Upper lobe of right lung (tissue), 1 donor: ENCODE results near the gene GOLGA8B. TPM values are rescaled to one million over a fixed set of nuclear protein-coding genes. Genes with fewer than 3 reads are reported as not detected.
"Not testable (repeated sequence)": the region's sequence is repeated elsewhere in the genome, so short reads cannot be mapped to it uniquely, and the experiment has no call there.

Experiments
- ATAC-seq: fragments of 200-7000 bp; cut with Tn5 transposase; one replicate; pipeline ENCODE4 v1.9.1; 2020; ENCODE audit warnings: mild to moderate bottlenecking, moderate library complexity
- DNase-seq: peaks from one replicate; pipeline ENCODE4 v3.0.0-alpha.2; 2020
- H3K27ac ChIP-seq: fragments of 200-600 bp; one replicate; pipeline ENCODE4 v1.8.0; 2022
- H3K27me3 ChIP-seq: fragments of 200-600 bp; one replicate; pipeline ENCODE4 v1.8.0; 2022; ENCODE audit warnings: mild to moderate bottlenecking
- H3K36me3 ChIP-seq: fragments of 200-600 bp; one replicate; pipeline ENCODE4 v1.8.0; 2022
- H3K4me1 ChIP-seq: fragments of 200-600 bp; one replicate; pipeline ENCODE4 v1.8.0; 2022
- H3K4me3 ChIP-seq: fragments of 200-600 bp; one replicate; pipeline ENCODE4 v1.8.0; 2022; ENCODE audit warnings: mild to moderate bottlenecking
- H3K9me3 ChIP-seq: fragments of 200-600 bp; one replicate; pipeline ENCODE4 v1.8.0; 2022
- intact Hi-C: fragments of 100-400 bp; cut with DNase I; formaldehyde crosslinking; loops from one replicate; pipeline ENCODE4 v1.11.0; 2022
- long read RNA-seq: library from polyadenylated mRNA; unstranded; transcript quantifications from one replicate; pipeline ENCODE4 v2.0.0, GENCODE V29; 2021
- total RNA-seq: library from RNA; stranded (reverse); fragmentation: NEBNext Ultra II Directional; extraction: Animal tissue kit (Norgen Biotek cat#: 25700); gene quantifications from one replicate; pipeline ENCODE4 v1.2.1, GENCODE V29; 2021
- TF ChIP-seq, protein P1 (sequence below): fragments of 200-600 bp; IDR thresholded peaks from one replicate; pipeline ENCODE4 v1.8.0; 2022; ENCODE audit warnings: antibody characterized with exemption
- donor health status: DM: no; HTN: yes; CAD: no; lungs with severe emphysema.

GOLGA8B gene, protein sequence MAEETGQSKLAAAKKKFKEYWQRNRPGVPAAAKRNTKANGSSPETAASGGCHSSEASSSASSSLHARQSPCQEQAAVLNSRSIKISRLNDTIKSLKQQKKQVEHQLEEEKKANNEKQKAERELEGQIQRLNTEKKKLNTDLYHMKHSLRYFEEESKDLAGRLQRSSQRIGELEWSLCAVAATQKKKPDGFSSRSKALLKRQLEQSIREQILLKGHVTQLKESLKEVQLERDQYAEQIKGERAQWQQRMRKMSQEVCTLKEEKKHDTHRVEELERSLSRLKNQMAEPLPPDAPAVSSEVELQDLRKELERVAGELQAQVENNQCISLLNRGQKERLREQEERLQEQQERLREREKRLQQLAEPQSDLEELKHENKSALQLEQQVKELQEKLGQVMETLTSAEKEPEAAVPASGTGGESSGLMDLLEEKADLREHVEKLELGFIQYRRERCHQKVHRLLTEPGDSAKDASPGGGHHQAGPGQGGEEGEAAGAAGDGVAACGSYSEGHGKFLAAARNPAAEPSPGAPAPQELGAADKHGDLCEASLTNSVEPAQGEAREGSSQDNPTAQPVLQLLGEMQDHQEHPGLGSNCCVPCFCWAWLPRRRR
- 56.0 TPM for total RNA-seq
- long read RNA-seq, full-length matches to known transcripts, result 5 of 123 reads
- long read RNA-seq, partial matches to known transcripts, result 72 of 123 reads
- long read RNA-seq, other reads (novel, unspliced or antisense), result 46 of 123 reads

DNA sequence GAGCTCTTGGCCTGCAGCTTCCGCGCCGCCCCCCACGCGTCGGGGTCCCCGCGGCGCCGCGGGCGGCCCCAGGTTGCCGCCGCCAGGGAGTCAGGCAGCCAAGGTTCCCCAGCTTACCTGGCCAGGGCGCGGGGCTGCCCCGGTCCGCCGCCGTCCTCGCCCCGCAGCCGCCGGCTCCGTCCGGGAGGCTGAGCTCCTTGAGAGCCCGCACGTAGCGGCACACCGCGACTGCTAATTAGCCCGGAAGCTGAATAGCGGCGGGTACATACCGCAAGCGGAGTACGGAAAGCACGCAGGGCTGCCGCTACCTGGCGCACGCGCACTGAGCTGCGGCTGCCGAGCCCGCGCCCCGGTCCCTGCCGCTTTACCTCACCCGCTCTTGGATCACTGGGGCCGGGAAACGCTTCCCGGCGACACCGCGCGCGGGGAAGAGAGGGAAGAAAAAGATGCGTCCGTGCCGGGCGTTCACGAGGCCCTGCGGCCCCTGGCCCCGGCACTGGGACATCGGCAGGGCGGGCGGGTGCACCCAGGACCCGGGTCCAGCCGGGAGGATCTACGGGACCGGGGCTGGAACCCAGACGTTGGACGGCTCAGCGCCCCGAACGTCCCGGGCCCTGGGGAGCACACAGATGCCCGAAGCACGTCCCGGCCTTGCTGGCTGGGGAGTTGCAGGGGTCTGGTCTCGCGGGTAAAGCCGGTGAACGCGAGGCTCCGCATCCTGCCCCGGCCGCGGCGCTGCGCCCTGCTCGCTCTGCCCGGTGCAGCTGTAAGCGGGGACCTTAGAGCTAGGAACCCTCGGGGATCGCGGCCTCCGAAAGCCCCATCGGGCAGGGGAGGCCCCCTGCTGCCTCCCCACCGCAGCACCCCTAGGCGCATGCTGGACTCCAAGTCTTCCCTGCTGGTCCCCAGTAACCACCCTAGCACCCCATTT is at the start of gene GOLGA8B:
TSS of gene GOLGA8B (minus strand) at position 253 of the 931 bp plus-strand sequence. CDS start 47,739 bp downstream, outside the sequence.
- peak; percentile 87 for DNase-seq
- H3K36me3 ChIP-seq, result no peaks in the 10 kb centered on the region
- H3K27me3 ChIP-seq, result no peaks in the 10 kb centered on the region
- H3K4me3 ChIP-seq, result peak within 1 kb of the TSS; percentile 75
- H3K27ac ChIP-seq, result peak within 1 kb of the TSS; percentile 60
- H3K9me3 ChIP-seq, result no peaks in the 10 kb centered on the region
- TF ChIP-seq, protein P1, sequence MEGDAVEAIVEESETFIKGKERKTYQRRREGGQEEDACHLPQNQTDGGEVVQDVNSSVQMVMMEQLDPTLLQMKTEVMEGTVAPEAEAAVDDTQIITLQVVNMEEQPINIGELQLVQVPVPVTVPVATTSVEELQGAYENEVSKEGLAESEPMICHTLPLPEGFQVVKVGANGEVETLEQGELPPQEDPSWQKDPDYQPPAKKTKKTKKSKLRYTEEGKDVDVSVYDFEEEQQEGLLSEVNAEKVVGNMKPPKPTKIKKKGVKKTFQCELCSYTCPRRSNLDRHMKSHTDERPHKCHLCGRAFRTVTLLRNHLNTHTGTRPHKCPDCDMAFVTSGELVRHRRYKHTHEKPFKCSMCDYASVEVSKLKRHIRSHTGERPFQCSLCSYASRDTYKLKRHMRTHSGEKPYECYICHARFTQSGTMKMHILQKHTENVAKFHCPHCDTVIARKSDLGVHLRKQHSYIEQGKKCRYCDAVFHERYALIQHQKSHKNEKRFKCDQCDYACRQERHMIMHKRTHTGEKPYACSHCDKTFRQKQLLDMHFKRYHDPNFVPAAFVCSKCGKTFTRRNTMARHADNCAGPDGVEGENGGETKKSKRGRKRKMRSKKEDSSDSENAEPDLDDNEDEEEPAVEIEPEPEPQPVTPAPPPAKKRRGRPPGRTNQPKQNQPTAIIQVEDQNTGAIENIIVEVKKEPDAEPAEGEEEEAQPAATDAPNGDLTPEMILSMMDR, result no peak
- intact Hi-C loops, result no loop called here
- peaks cover 15% of the 10 kb centered on the region for H3K4me1 ChIP-seq
- peak; percentile 86 for ATAC-seq

DNA sequence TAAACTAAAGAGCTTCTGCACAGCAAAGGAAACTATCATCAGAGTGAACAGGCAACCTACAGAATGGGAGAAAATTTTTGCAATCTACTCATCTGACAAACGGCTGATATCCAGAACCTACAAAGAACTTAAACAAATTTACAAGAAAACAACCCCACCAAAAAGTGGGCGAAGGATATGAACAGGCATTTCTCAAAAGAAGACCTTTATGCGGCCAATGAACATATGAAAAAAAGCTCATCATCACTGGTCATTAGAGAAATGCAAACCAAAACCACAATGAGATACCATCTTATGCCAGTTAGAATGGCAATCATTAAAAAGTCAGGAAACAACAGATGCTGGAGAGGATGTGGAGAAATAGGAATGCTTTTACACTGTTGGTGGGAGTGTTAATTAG is 49.7 kb upstream of the GOLGA8B start:
- intact Hi-C loops, ATAC-seq, H3K4me3 ChIP-seq: not testable (repeated sequence)

DNA sequence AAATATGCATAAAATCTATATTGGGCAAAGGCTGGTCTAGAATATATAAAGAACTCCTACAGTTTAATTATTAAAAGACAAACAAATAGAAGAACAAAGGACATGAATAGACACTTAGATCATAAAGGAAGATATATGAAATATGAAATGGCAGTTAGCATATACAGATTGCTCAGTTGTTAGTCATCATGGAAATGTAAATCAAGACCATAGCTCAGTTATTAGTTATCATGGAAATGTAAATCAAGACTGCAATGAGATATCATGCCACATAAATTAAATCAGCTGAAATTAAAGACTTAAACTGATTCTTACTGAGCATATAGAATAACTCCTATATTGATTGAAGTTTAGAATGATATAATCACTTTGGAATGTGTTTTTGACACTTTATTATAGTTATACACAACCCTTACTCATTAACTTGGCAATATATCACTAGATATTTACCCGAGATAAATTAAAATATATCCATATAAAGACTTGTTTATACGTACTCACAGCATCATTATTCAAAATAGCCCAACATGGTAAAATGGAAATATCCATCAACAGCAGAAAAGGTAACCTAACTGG is 45.2 kb upstream of the GOLGA8B start:
- intact Hi-C loops, result no loop called here
- no peak overlapping the region for H3K27ac ChIP-seq
- H3K4me1 ChIP-seq, result no peaks in the 10 kb centered on the region
- no peak overlapping the region for H3K4me3 ChIP-seq
- ATAC-seq (no peak), DNase-seq (no peak)
- H3K36me3 ChIP-seq, result no peaks in the 10 kb centered on the region
- no peaks in the 10 kb centered on the region for H3K9me3 ChIP-seq
- TF ChIP-seq, protein P1, result no peak
- H3K27me3 ChIP-seq, result no peaks in the 10 kb centered on the region

More for the DNA sequence above, 49.7 kb upstream of the GOLGA8B start:
- H3K9me3 ChIP-seq, H3K36me3 ChIP-seq, H3K27ac ChIP-seq, H3K27me3 ChIP-seq, DNase-seq, H3K4me1 ChIP-seq: not testable (repeated sequence)

DNA sequence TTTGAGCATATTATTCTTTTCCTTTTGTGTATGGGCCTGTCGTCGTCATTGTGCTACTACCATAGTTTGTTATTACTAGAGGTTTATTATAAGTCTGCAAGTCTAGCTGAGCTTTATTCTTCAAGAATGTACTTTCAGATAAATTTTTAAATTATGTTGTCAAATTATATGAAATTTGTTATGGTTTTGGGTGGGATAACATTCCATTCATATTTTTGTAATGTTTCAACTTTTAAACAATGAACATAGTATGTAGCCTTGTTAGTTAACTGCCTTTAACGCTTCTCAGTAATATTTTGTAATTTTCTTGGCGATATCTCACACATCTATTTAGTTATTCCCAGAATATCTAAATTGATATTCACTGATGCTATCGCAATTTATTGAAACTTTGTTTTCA is 41.6 kb upstream of the GOLGA8B start:
- Histone ChIP-seq H3K27me3 (peaks cover under 1% of the 10 kb centered on the region), H3K4me1 (no peaks in the 10 kb centered on the region), H3K9me3 (no peaks in the 10 kb centered on the region), H3K27ac (no peak overlapping the region), H3K36me3 (no peaks in the 10 kb centered on the region), H3K4me3 (no peak overlapping the region)
- intact Hi-C loops, result no loop called here
- no peak for ATAC-seq
- TF ChIP-seq, protein P1, result no peak
- DNase-seq, result no peak

DNA sequence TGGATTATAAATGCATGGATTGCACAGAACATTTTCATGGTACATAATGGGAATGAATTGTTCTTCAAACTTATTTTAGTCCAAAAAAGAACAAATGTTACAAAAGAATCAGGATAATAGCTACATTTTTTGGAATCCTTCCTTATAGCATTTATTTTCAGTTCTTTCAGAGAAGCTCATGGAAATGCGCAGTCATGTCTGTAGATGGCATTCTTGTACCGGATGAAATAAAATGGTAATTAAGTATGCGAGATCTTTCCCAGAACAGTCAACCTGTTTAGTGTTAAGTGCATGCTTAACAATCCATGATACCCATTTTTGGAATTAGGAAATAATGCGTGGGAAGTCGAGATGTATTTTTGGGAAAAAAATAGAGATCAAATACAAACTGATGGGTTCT is 38.2 kb upstream of the GOLGA8B start:
- no peak for DNase-seq
- Histone ChIP-seq H3K9me3 (no peaks in the 10 kb centered on the region), H3K27ac (no peak overlapping the region), H3K4me3 (no peak overlapping the region), H3K4me1 (no peaks in the 10 kb centered on the region), H3K36me3 (no peaks in the 10 kb centered on the region), H3K27me3 (peaks cover 5% of the 10 kb centered on the region)
- TF ChIP-seq, protein P1, result peak; percentile 36
- intact Hi-C loops, result no loop called here
- ATAC-seq, result no peak
